D341Med (cell line): Measurements from ENCODE around the gene LCN9.
A peak's percentile ranks its signal among the peaks of the same experiment; 100 is the strongest.

Source experiments
- DNase-seq: peaks from one replicate; pipeline ENCODE4 v3.0.0; 2012; ENCODE audit warnings: low spot score

The LCN9 gene

GRCh38 chr9:135698767-135699166 lies 35.7 kb downstream of the LCN9 start:
- DNase-seq = no peak

- no peak for DNase-seq
Measured at GRCh38 chr9:135699440-135699839, 36.3 kb downstream of the LCN9 start, which contains the start of gene SOHLH1. TSS of gene SOHLH1 (minus strand) at chr9:135699481. CDS start at chr9:135699467, 14 bp downstream.

GRCh38 chr9:135700525-135700924 lies 37.4 kb downstream of the LCN9 start:
- DNase-seq = no peak

GRCh38 chr9:135701067-135701958 lies 38.2 kb downstream of the LCN9 start:
- no peak for DNase-seq

GRCh38 chr9:135701959-135702721 lies 39.0 kb downstream of the LCN9 start, which contains the start of gene KCNT1:
TSS of gene KCNT1 (plus strand) at chr9:135702185. CDS start at chr9:135702259, 74 bp downstream.
- peak; percentile 96 for DNase-seq

- no peak for DNase-seq
Measured at GRCh38 chr9:135703726-135704125, 40.6 kb downstream of the LCN9 start.

- DNase-seq = no peak
Measured at GRCh38 chr9:135704483-135704882, 41.4 kb downstream of the LCN9 start.

GRCh38 chr9:135705376-135705775 lies 42.3 kb downstream of the LCN9 start:
- DNase-seq = no peak

GRCh38 chr9:135706288-135706687 lies 43.2 kb downstream of the LCN9 start:
- DNase-seq = no peak

GRCh38 chr9:135707252-135708138 lies 44.4 kb downstream of the LCN9 start:
- DNase-seq = no peak

- no peak for DNase-seq
Measured at GRCh38 chr9:135708164-135708563, 45.1 kb downstream of the LCN9 start.

GRCh38 chr9:135711391-135711790 lies 48.3 kb downstream of the LCN9 start:
- no peak for DNase-seq

- no peak for DNase-seq
Measured at GRCh38 chr9:135711881-135712280, 48.8 kb downstream of the LCN9 start.

GRCh38 chr9:135712613-135713295 lies 49.6 kb downstream of the LCN9 start:
- DNase-seq = no peak

- no peak for DNase-seq
Measured at GRCh38 chr9:135714242-135715055, 51.3 kb downstream of the LCN9 start.

- DNase-seq = no peak
Measured at GRCh38 chr9:135715056-135715595, 52.0 kb downstream of the LCN9 start.

- no peak for DNase-seq
Measured at GRCh38 chr9:135716045-135716444, 52.9 kb downstream of the LCN9 start.
